Tibial nerve (tissue), 4 donors: ENCODE data around the gene SLC25A21. TPM values are rescaled to one million over a fixed set of nuclear protein-coding genes. Genes with fewer than 3 reads are reported as not detected.

ENCODE experiments used
- DNase-seq, 2 donors: peaks; one replicate each; pipeline ENCODE4 v3.0.0-alpha.2; 2019; ENCODE audit warnings: low spot score in 2 of 2
- H3K27ac ChIP-seq, 4 donors: fragments of 200-600 bp; sonication (generic) in 3 of 4; one replicate each; pipeline ENCODE4 v1.5.1; 2017 to 2019; ENCODE audit warnings: mild to moderate bottlenecking in 1 of 4
- H3K27me3 ChIP-seq, 2 donors: fragments of 200-600 bp; sonication (generic) in 1 of 2; one replicate each; pipeline versions ENCODE4 v1.5.1 to v1.6.0; 2017 to 2019
- H3K36me3 ChIP-seq, 3 donors: fragments of 200-600 bp; sonication (generic); one replicate each; pipeline ENCODE4 v1.5.1; 2018 to 2019
- H3K4me1 ChIP-seq, 4 donors: fragments of 200-600 bp; sonication (generic) in 3 of 4; one replicate each; pipeline ENCODE4 v1.5.1; 2017 to 2019
- H3K4me3 ChIP-seq, 4 donors: fragments of 200-600 bp; sonication (generic) in 3 of 4; one replicate each; pipeline ENCODE4 v1.5.1; 2017 to 2019; ENCODE audit warnings: mild to moderate bottlenecking in 1 of 4, moderate library complexity in 1 of 4
- H3K9me3 ChIP-seq, 4 donors: fragments of 200-600 bp; sonication (generic) in 3 of 4; one replicate each; pipeline ENCODE4 v1.5.1; 2017 to 2019
- EP300 ChIP-seq, 2 donors: sonication (generic); formaldehyde crosslinking; IDR thresholded peaks; one replicate each; pipeline ENCODE4 v1.6.1; 2017; ENCODE audit warnings: antibody characterized with exemption in 2 of 2, mild to moderate bottlenecking in 1 of 2
- POLR2A ChIP-seq, 2 donors: fragments of 450-650 bp; IDR thresholded peaks; one replicate each; pipeline ENCODE4 v1.6.1; 2017; ENCODE audit warnings: antibody characterized with exemption in 2 of 2, mild to moderate bottlenecking in 2 of 2, moderate library complexity in 2 of 2
- WGBS, 2 donors: methylation state at CpG; one replicate each; pipeline ENCODE4 v1.1.5; 2018; 5-methylcytosine and 5-hydroxymethylcytosine counted together
- total RNA-seq, 4 donors: library from RNA; depleted of rRNA; stranded (reverse); fragments of >200 nt; gene quantifications; one replicate each; pipeline ENCODE4 v1.1.0, GENCODE V29; 2016
- TF ChIP-seq, protein P1 (sequence below), 5 experiments: fragments of 200-600 bp in 3 of 5; fragments of 450-650 bp in 2 of 5; sonication (generic) in 3 of 5; IDR thresholded peaks; one replicate each; pipeline ENCODE4 v1.5.1; 2016 to 2019; ENCODE audit warnings: antibody characterized with exemption in 5 of 5, mild to moderate bottlenecking in 3 of 5, moderate library complexity in 2 of 5

Gene SLC25A21
- total RNA-seq, 4 donors from 2014 or later = 0.30 to 0.98 (median 0.42) TPM; not detected in 1

DNA sequence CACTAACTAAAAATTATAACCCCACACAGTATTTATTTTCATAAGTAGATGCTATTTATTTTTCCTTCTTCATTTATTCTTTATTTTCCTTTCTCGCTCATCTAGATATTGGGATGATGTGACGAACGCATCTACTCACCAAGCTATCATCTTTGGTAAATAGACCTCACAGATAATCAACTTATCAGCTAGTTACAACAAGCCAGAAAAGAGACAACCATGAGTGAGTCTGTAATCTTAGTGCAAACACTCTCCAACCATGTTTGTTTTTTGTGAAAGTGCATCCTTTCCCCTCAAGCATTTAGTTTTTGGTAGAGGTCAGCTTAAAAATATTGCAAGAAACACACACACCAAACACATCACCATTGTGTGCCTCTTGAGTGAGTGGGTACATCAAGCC is 84.9 kb downstream of the SLC25A21 start:
- no peak for DNase-seq
- Histone ChIP-seq H3K4me3 (no peak overlapping the region), H3K36me3 (no peaks in the 10 kb centered on the region), H3K27ac (no peak overlapping the region), H3K27me3 (no peaks in the 10 kb centered on the region), H3K4me1 (no peaks in the 10 kb centered on the region), H3K9me3 (no peaks in the 10 kb centered on the region)
- WGBS, 2 donors = 89 to 94% methylated on average over 3 of the region's 3 CpGs
- TF ChIP-seq POLR2A (IDR thresholded peaks at IDR 0.05) (no peak), EP300 (IDR thresholded peaks at IDR 0.05) (no peak)
- TF ChIP-seq, protein P1, sequence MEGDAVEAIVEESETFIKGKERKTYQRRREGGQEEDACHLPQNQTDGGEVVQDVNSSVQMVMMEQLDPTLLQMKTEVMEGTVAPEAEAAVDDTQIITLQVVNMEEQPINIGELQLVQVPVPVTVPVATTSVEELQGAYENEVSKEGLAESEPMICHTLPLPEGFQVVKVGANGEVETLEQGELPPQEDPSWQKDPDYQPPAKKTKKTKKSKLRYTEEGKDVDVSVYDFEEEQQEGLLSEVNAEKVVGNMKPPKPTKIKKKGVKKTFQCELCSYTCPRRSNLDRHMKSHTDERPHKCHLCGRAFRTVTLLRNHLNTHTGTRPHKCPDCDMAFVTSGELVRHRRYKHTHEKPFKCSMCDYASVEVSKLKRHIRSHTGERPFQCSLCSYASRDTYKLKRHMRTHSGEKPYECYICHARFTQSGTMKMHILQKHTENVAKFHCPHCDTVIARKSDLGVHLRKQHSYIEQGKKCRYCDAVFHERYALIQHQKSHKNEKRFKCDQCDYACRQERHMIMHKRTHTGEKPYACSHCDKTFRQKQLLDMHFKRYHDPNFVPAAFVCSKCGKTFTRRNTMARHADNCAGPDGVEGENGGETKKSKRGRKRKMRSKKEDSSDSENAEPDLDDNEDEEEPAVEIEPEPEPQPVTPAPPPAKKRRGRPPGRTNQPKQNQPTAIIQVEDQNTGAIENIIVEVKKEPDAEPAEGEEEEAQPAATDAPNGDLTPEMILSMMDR (IDR thresholded peaks at IDR 0.05) = no peak

DNA sequence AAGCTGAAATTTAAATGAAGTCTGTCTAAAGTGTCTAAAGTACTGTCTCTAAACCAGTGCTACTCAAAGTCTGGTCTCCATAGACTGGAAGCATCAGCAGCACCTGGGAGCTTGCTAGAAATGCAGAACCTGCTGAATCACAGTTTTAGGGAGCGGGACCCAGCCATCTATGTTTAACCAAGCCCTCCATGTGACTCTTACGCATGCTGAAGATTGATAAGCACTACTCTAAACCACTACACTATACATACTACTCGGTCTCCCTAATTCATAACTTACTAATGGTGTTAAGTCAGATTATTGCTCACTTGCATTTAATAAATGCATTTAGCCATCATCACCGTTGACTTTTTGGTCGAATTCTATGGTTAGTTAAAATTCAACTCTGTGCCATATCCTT is 88.8 kb downstream of the SLC25A21 start:
- Histone ChIP-seq H3K4me1 (no peaks in the 10 kb centered on the region), H3K9me3 (no peaks in the 10 kb centered on the region), H3K36me3 (no peaks in the 10 kb centered on the region), H3K27ac (no peak overlapping the region), H3K27me3 (no peaks in the 10 kb centered on the region), H3K4me3 (no peak overlapping the region)
- TF ChIP-seq, protein P1 (IDR thresholded peaks at IDR 0.05) = no peak
- TF ChIP-seq POLR2A (IDR thresholded peaks at IDR 0.05) = no peak
- TF ChIP-seq EP300 (IDR thresholded peaks at IDR 0.05) = no peak
- 58% methylated on average over 5 of the region's 5 CpGs for WGBS, 2 donors
- no peak for DNase-seq

DNA sequence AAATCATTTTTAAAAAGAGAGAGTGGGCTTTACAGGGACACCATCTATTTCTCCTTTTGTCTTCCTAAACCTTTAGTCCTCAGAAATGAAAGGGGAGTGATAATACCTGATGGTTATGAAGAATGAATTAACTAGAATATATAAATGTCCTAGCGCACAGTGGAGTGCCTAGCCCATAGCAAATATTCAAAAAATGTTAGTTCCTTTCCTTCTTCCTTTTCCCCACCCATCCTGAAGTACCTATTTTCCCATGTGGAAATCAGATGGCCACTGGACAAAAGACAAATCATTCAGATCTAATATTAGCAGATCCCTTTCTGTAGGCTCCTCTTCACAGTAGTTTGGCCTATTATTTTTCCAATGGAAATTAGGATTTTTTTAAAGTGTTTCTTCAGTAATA is 90.0 kb downstream of the SLC25A21 start:
- Histone ChIP-seq H3K27me3 (no peaks in the 10 kb centered on the region), H3K4me3 (no peak overlapping the region), H3K36me3 (no peaks in the 10 kb centered on the region), H3K9me3 (no peaks in the 10 kb centered on the region), H3K27ac (no peak overlapping the region), H3K4me1 (no peaks in the 10 kb centered on the region)
- WGBS, 2 donors = 0% methylated on average over 1 of the region's 1 CpG
- no peak for TF ChIP-seq EP300 (IDR thresholded peaks at IDR 0.05)
- no peak for TF ChIP-seq POLR2A (IDR thresholded peaks at IDR 0.05)
- TF ChIP-seq, protein P1 (IDR thresholded peaks at IDR 0.05) = no peak
- no peak for DNase-seq

DNA sequence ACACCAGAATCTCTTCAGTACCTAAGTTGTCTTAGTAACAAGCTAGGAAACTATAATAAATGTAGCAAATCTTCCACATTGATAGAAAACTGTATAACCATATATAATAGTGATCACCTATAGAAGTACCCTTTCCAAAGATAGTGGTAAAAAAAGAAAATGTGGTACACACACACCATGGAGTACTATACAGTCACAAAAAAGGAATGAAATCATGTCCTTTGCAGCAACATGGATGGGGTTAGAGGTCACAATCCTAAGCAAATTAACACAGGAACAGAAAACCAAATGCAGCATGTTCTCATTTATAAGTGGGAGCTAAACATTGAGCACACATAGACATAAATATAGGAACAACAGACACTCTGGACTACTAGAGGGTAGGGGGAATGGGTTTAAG is 90.5 kb downstream of the SLC25A21 start:
- no peak for DNase-seq
- no peak for TF ChIP-seq EP300 (IDR thresholded peaks at IDR 0.05)
- TF ChIP-seq, protein P1 (IDR thresholded peaks at IDR 0.05) = no peak
- no peak for TF ChIP-seq POLR2A (IDR thresholded peaks at IDR 0.05)
- H3K27ac ChIP-seq = no peak overlapping the region
- H3K27me3 ChIP-seq = no peaks in the 10 kb centered on the region
- no peaks in the 10 kb centered on the region for H3K9me3 ChIP-seq
- no peaks in the 10 kb centered on the region for H3K36me3 ChIP-seq
- no peak overlapping the region for H3K4me3 ChIP-seq
- no peaks in the 10 kb centered on the region for H3K4me1 ChIP-seq

DNA sequence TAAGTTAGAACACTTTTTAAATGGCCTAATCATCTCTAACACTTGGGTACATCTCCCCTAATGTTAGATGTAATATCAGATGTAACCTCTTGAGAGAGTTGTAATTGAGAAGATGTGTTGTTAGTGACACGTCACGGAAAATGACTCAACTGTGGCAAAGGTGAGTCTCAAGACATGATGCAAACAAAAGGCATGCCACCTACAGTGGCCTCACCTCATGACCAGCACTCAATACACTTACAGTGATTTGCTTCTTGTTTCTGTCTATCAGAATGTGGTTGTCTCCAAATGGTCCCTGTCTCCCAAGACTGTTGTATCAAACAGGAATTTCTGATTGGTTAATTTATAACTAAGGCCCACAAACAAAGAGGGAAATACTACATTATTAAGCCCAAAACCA is 91.2 kb downstream of the SLC25A21 start:
- no peak for TF ChIP-seq EP300 (IDR thresholded peaks at IDR 0.05)
- TF ChIP-seq POLR2A (IDR thresholded peaks at IDR 0.05) = no peak
- TF ChIP-seq, protein P1 (IDR thresholded peaks at IDR 0.05) = no peak
- Histone ChIP-seq H3K27me3 (no peaks in the 10 kb centered on the region), H3K9me3 (no peaks in the 10 kb centered on the region), H3K4me1 (no peaks in the 10 kb centered on the region), H3K36me3 (no peaks in the 10 kb centered on the region), H3K4me3 (no peak overlapping the region), H3K27ac (no peak overlapping the region)
- WGBS, 2 donors = 96% methylated on average over 2 of the region's 2 CpGs
- no peak for DNase-seq
